Measurements from ENCODE around the gene CFAP20DC. TPM values are rescaled to one million over a fixed set of nuclear protein-coding genes. Genes with fewer than 3 reads are reported as not detected.
A peak's percentile ranks its signal among the peaks of the same experiment; 100 is the strongest.
"Not testable (repeated sequence)": the region's sequence is repeated elsewhere in the genome, so short reads cannot be mapped to it uniquely, and the experiment has no call there.

Gene CFAP20DC
- total and polyA plus RNA-seq, 2 of the 4 experiments (the other 2 are of a cell fraction) = 1.2 to 1.6 TPM

GRCh38 chr3:59049671-59050331, at the start of gene CFAP20DC (continued):
- TF ChIP-seq USF2 (IDR thresholded peaks at IDR 0.05; ENCODE audit: low read depth, low read length) (0 out of 2 replicates have a peak, but pooled peaks have one; percentile 17), MAZ (IDR thresholded peaks at IDR 0.05; ENCODE audit: borderline replicate concordance, low read depth, low read length) (peak; percentile 40; the same call in 1 of the 2 replicates), RAD21 (IDR thresholded peaks at IDR 0.05; ENCODE audit: low read length) (no peak), POLR2A (IDR thresholded peaks at IDR 0.05; ENCODE audit: low read depth, low read length) (peak; percentile 85)

DNA sequence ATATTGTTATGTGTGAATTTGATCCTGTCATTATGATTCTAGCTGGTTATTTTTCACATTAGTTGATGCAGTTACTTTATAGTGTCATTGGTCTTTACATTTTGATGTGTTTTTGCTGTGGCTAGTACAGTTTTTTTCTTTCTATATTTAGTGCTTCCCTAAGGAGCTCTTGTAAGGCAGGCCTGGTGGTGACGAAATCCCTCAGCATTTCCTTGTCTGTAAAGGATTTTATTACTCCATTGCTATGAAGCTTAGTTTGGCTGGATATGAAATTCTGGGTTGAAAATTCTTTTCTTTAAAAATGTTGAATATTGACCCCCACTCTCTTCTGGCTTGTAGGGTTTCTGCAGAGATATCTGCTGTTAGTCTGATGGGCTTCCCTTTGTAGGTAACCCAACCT, 48.7 kb upstream of the CFAP20DC start:
- H2AFZ ChIP-seq (replicated peaks; ENCODE audit: low read length, poor library complexity); H4K8ac ChIP-seq (ENCODE audit: low read depth in 2 of 2, low read length in 2 of 2); intact Hi-C loops (cut with micrococcal nuclease); H3K4me2 ChIP-seq (ENCODE audit: low read depth, low read length); H3K9me1 ChIP-seq (ENCODE audit: insufficient read depth, low read length); H4K91ac ChIP-seq (ENCODE audit: insufficient read depth, low read depth, low read length); POLR2A ChIA-PET (ENCODE audit: unreplicated experiment); H4K5ac ChIP-seq (ENCODE audit: low read depth, low read length); H3K4ac ChIP-seq (ENCODE audit: low read depth, low read length); H2BK20ac ChIP-seq (ENCODE audit: low read depth, low read length); H3K4me1 ChIP-seq (ENCODE audit: control insufficient read depth, insufficient read depth, low read length); CTCF ChIA-PET; H4K20me1 ChIP-seq (ENCODE audit: insufficient read depth, low read length); H3K9me3 ChIP-seq (ENCODE audit: control insufficient read depth, insufficient read depth, low read length); H3K23ac ChIP-seq (ENCODE audit: low read depth, low read length); ATAC-seq (ENCODE audit: low read depth); H2BK120ac ChIP-seq (ENCODE audit: low read depth, low read length); H3K79me1 ChIP-seq (ENCODE audit: low read depth in 1 of 2, low read length in 2 of 2); H2BK5ac ChIP-seq (ENCODE audit: low read depth, low read length, poor library complexity, severe bottlenecking); H3K14ac ChIP-seq (replicated peaks; ENCODE audit: low read depth, low read length); H3K27me3 ChIP-seq (ENCODE audit: control insufficient read depth, insufficient read depth, low read length); H2AK5ac ChIP-seq (ENCODE audit: low read depth, low read length); H3K27ac ChIP-seq (ENCODE audit: insufficient read depth, low read length); BruUV-seq (replicated peaks); H3K36me3 ChIP-seq (ENCODE audit: control insufficient read depth, insufficient read depth, low read length); H3K18ac ChIP-seq (ENCODE audit: low read depth, low read length); H3K56ac ChIP-seq (ENCODE audit: extremely low read depth, insufficient read depth, low read length); in situ Hi-C loops (cut with MboI; ENCODE audit: low sequenced_read_pairs); dilution Hi-C loops (cut with HindIII; ENCODE audit: low sequenced_read_pairs, unreplicated experiment); H2BK15ac ChIP-seq (ENCODE audit: low read depth, low read length); H2AK9ac ChIP-seq (replicated peaks; ENCODE audit: low read depth, low read length, poor library complexity); H3K9ac ChIP-seq (ENCODE audit: low read depth, low read length); DNase-seq; H3K4me3 ChIP-seq (ENCODE audit: insufficient read depth, low read depth, low read length): not testable (repeated sequence)
- no CpG with 5 or more reads among the region's 1 CpG for WGBS, 2 experiments (ENCODE audit: extremely low coverage in 2 of 2, insufficient read length in 1 of 2)
